RPMI8226 (cell line): ENCODE data around the gene ARFGAP3.
"Not testable (repeated sequence)": the region's sequence is repeated elsewhere in the genome, so short reads cannot be mapped to it uniquely, and the experiment has no call there.

Experiments
- DNase-seq: peaks from one replicate; pipeline ENCODE4 v3.0.0-alpha.2; 2015

The ARFGAP3 gene

DNA sequence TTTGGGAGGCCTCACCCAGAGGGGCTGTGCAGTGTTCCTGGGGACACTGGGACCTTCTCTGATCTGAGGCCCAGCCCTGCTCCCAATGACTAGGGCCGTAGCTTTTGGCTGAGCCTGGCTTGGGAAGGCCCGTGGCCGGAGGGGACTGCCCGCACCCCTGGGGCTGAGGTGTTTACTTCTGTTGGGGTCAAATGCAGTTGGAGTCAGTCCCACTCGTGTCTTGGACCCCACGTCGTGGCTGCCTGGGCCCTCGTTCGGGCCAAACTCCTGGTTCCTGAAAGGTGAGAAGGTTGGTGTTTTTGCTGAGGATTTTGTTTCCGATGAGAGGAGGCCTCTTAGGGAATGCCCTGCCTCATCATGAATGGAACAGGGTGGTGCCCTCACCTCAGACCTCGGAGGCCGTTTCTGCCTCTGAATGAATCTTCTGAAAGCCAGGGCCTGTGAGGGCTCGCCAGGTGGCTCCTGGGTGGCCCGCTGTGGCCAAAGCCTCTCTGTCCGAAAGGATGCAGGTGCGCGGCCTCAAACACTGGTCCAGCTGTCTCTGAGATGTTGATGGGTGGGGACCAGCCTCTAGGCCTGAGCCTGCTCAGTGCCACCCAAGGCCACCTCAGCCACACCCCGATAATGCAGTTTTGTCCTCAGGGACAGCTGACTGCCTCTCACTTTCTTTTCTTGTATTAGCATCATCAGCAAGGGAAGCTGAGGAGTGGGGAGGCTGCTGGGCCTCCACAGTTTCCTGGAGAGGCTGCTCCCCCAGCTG, 96.1 kb downstream of the ARFGAP3 start:
- peak; percentile 87 for DNase-seq

DNA sequence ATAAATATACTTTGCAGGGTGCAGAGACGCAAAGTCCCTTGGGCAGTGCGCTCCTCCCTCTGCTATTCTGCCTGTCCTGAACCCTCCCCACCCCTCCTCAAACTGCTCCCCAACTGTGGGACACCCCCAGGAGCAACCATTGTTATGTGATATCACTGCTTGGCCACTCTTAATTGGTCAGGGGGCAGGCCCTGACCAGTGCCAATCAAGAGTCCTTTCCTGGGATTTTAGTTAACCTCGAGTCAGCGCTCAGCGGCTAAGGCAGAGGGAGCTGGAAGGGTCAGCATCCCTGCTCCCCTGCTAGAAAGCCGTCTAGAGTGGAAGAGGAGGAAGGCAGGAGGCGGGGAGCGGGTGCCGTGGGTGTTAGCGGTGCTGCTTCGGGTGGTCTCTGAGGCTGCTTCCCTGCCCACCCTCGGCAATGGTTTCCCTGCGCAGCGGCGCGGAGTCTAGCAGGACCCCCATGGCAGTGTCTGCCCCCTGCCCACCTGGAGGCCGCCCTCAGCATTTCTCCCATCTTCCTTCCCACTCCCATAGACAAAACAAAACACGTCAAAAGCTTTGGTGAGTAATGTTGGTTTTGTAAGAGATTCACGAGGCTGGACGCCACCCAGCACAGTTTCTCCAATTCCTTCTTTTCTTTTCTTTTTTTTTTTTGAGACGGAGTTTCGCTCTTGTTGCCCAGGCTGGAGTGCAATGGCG, 98.0 kb downstream of the ARFGAP3 start:
- no peak for DNase-seq

DNA sequence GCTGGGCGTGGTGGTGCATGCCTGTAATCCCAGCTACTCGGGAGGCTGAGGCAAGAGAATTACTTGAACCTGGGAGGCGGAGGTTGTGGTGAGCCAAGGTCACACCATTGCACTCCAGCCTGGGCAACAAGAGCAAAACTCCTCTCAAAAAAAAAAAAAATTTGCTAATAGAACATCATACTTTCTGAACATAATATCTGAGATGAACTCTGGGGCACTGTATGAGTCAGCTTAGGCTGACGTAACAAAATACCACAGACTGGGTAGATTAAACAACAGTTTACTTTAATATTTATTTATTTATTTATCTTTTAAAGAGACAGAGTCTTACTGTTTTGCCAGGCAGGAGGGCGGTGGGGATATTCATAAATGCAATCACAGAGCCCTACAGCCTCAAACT, 101.5 kb downstream of the ARFGAP3 start:
- DNase-seq: not testable (repeated sequence)

DNA sequence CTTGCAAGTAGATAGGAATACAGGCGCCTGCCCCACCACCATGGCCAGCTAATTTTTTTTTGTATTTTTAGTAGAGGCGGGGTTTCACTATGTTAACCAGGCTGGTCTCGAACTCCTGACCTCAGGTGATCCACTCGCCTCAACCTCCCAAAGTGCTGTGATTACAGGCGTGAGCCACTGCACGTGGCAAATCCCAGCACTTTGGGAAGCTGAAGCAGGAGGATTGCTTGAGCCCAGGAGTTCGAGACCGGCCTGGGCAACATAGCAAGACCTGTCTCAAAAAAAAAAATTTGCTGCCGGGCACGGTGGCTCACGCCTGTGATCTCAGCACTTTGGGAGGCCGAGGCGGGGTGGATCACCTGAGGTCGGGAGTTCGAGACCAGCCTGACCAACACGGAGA, 102.0 kb downstream of the ARFGAP3 start:
- DNase-seq: not testable (repeated sequence)

DNA sequence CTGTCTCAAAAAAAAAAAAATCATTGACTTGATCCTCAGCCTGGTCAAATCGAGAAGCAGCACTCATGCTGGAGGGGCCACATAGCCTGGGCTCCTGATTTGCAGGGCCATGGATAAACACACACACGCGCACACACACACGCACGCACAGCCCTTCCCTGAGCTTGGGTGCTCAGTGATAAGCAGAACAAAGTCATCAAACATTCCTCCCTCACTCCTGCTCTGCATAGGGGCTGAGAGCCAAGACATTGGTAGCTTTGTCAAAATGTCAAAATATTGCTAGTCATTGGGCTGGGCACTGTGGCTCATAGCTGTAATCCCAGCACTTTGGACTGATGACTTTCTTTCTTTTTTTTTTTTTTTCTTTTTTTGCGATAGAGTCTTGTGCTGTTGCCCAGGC, 102.4 kb downstream of the ARFGAP3 start:
- DNase-seq: no peak

DNA sequence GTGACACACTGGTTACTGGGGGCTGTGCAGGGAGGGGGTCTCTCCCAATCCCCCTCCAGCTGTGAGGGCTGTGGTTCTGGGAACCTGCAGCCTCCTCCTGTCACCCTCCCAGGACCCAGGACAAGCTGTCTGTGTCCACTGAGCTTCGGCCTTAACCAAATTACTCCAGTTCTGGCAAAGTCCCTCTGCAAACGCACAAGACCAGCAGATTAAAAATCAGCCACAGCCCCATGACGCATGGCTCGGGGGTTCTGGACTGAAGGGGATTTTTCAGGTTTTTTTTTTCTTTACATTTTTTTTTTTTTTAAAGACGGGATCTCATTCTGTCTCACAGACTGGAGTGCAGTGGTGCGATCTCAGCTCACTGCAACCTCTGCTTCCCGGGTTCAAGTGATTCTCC, 104.2 kb downstream of the ARFGAP3 start:
- DNase-seq: no peak

DNA sequence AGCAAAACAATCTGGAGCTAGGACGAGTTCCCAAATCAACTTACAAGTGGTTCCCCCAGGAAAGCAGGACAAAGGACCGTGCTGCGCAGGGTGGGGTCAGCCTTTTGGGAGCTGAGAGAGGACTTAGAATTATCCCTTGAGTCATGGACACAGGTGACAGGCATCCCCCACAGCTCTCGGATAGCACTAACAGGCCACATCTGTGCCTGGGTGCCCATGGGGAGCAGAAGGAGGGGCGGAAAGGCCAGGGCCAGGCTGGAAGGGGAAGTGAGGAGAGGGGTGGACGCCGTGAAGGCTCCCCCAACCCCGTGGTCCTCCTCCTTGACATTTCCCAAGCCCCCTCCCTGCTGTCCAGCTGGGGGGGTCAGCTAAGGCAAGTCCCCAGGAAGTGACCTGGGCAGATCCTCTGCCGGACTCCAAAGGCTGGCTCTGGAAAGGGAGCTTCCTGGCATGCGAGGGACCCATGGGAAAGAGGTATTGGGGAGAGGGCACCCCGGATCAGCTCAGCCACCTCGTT, 104.8 kb downstream of the ARFGAP3 start:
- no peak for DNase-seq

DNA sequence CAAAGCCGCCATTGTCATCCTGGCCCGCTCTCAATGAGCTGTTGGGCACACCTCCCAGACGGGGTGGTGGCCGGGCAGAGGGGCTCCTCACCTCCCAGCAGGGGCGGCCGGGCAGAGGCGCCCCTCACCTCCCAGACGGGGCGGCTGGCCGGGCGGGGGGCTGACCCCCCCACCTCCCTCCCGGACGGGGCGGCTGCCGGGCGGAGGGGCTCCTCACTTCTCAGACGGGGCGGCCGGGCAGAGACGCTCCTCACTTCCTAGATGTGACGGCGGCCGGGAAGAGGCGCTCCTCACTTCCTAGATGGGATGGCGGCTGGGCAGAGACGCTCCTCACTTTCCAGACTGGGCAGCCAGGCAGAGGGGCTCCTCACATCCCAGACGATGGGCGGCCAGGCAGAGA, 106.7 kb downstream of the ARFGAP3 start:
- DNase-seq: not testable (repeated sequence)

DNA sequence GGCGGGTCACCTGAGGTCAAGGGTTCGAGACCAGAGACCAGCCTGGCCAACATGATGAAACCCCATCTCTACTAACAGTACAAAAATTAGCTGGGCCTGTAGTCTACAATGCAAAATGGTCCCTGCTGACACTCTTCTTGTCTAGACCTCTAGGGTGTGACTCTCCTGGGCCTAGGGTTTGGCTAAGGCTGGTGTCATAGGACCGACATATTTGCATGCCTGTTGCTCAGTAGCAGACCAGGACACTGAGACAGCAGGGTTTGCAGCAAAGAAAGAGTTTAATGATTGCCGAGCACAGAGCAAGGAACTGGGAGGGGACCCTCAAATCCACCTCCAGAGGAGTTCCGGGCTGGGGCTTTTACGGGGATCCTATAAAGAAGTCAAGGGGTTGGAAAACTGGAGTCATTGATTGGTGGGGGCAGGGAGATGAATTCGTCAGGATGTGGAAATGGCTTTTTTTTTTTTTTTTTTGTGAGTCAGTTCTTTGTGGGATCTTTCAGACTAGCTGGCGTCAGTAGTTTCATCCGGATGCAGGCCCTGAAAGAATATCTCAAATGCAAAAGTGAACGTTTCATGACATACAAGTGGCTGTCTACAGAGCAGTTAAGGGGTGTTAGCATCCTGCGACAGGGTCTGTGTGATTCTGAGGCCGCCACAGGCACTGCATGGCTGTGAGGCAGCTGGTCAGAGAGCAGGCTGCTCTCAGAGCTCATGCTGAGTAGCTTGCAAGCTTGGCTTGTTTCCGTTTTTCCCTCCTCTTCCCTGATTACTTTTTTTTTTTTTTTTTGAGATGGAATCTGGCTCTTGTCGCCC, 109.2 kb downstream of the ARFGAP3 start:
- peak; percentile 50 for DNase-seq
